ENCODE data around the gene MUC4. TPM values are rescaled to one million over a fixed set of nuclear protein-coding genes. Genes with fewer than 3 reads are reported as not detected.
"Not testable (repeated sequence)": the region's sequence is repeated elsewhere in the genome, so short reads cannot be mapped to it uniquely, and the experiment has no call there.

Gene MUC4
- total and polyA plus RNA-seq, 7 donors: under 0.01 to 195 (median 7.4) TPM; not detected in 1

- TF ChIP-seq, protein P1, sequence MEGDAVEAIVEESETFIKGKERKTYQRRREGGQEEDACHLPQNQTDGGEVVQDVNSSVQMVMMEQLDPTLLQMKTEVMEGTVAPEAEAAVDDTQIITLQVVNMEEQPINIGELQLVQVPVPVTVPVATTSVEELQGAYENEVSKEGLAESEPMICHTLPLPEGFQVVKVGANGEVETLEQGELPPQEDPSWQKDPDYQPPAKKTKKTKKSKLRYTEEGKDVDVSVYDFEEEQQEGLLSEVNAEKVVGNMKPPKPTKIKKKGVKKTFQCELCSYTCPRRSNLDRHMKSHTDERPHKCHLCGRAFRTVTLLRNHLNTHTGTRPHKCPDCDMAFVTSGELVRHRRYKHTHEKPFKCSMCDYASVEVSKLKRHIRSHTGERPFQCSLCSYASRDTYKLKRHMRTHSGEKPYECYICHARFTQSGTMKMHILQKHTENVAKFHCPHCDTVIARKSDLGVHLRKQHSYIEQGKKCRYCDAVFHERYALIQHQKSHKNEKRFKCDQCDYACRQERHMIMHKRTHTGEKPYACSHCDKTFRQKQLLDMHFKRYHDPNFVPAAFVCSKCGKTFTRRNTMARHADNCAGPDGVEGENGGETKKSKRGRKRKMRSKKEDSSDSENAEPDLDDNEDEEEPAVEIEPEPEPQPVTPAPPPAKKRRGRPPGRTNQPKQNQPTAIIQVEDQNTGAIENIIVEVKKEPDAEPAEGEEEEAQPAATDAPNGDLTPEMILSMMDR (IDR thresholded peaks at IDR 0.05): no peak
- TF ChIP-seq POLR2A (IDR thresholded peaks at IDR 0.05): no peak
- no peak for TF ChIP-seq EP300 (IDR thresholded peaks at IDR 0.05)
- no peak for TF ChIP-seq POLR2AphosphoS5 (IDR thresholded peaks at IDR 0.05)
- no peak overlapping the region for H3K27ac ChIP-seq
- intact Hi-C loops (cut with DNase I): no loop called here
- no peaks in the 10 kb centered on the region for H3K4me1 ChIP-seq
- no peak for DNase-seq
- peaks cover 0 to 26% (median 2%) of the 10 kb centered on the region in 3 donors for H3K27me3 ChIP-seq
- no peak overlapping the region for H3K4me3 ChIP-seq
- no peaks in the 10 kb centered on the region for H3K9me3 ChIP-seq
- H3K36me3 ChIP-seq: no peaks in the 10 kb centered on the region
- 85 to 86% methylated on average over 8 of the region's 8 CpGs for WGBS, 2 donors
These were observed 8.5 kb upstream of the MUC4 start for GRCh38 chr3:195820186-195820585.

- no peak for TF ChIP-seq POLR2A (IDR thresholded peaks at IDR 0.05)
- TF ChIP-seq POLR2AphosphoS5 (IDR thresholded peaks at IDR 0.05): no peak
- TF ChIP-seq, protein P1 (IDR thresholded peaks at IDR 0.05): no peak
- TF ChIP-seq EP300 (IDR thresholded peaks at IDR 0.05): no peak
- Histone ChIP-seq H3K9me3 (no peaks in the 10 kb centered on the region), H3K27me3 (peaks cover 0 to 14% (median 0%) of the 10 kb centered on the region in 3 donors), H3K36me3 (no peaks in the 10 kb centered on the region), H3K27ac (no peak overlapping the region), H3K4me3 (no peak overlapping the region), H3K4me1 (no peaks in the 10 kb centered on the region)
- WGBS, 2 donors: 93 to 94% methylated on average over 21 of the region's 21 CpGs
- DNase-seq: no peak
- intact Hi-C loops (cut with DNase I): no loop called here
These were observed 6.6 kb upstream of the MUC4 start for GRCh38 chr3:195818301-195818700.

DNA sequence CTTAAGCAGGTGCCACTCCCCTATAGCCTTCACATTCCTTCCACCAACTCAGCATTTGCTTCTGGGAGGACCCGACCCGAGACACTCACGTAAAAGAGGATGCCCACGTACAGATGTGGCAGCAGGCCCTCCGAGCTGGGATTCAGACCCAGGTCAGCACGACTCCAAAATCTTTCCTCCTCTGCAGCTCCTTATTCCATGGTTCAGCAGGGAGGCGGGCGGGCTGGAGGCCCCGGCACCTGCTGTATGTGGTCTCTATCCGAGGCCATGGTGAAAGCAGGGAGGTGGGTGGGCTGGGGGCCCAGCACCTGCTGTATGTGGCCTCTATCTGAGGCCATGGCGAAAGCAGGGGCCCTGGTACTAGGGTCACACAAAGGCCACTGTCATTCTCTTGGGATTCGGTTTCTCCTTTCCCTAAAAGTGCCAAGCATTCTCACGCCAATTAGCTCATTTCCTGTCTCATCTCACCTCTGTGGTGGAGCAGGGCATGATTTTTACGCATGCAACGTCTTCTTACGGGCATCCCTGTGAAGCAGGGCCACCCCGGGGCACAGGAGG, 5.9 kb upstream of the MUC4 start:
- no peaks in the 10 kb centered on the region for H3K9me3 ChIP-seq
- H3K27ac ChIP-seq: no peak overlapping the region
- H3K27me3 ChIP-seq: peaks cover 3 to 18% (median 6%) of the 10 kb centered on the region in 3 donors
- WGBS, 2 donors: 91 to 92% methylated on average over 17 of the region's 17 CpGs
- H3K4me3 ChIP-seq: no peak overlapping the region
- no peak for TF ChIP-seq POLR2AphosphoS5 (IDR thresholded peaks at IDR 0.05)
- TF ChIP-seq, protein P1 (IDR thresholded peaks at IDR 0.05): no peak
- no peak for TF ChIP-seq EP300 (IDR thresholded peaks at IDR 0.05)
- no peak for TF ChIP-seq POLR2A (IDR thresholded peaks at IDR 0.05)
- no peaks in the 10 kb centered on the region for H3K4me1 ChIP-seq
- intact Hi-C loops (cut with DNase I): no loop called here
- no peak for DNase-seq
- H3K36me3 ChIP-seq: no peaks in the 10 kb centered on the region

DNA sequence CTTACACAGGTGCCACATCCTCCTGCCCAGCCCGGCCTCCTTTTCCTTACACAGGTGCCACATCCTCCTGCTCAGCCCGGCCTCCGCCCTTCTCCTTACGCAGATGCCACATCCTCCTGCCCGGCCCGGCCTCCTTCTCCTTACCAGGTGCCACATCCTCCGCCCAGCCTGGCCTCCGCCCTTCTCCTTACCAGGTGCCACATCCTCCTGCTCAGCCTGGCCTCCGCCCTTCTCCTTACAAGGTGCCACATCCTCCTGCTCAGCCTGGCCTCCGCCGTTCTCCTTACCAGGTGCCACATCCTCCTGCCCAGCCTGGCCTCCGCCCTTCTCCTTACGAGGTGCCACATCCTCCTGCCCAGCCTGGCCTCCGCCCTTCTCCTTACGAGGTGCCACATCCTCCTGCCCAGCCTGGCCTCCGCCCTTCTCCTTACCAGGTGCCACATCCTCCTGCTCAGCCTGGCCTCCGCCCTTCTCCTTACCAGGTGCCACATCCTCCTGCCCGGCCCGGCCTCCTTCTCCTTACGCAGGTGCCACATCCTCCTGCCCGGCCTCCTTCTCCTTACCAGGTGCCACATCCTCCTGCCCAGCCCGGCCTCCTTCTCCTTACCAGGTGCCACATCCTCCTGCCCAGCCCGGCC, 4.7 kb upstream of the MUC4 start:
- H3K4me1 ChIP-seq; H3K4me3 ChIP-seq; intact Hi-C loops (cut with DNase I); H3K36me3 ChIP-seq; H3K27ac ChIP-seq; H3K9me3 ChIP-seq: not testable (repeated sequence)
- 42 to 80% methylated on average over 22 to 23 of the region's 23 CpGs for WGBS, 2 donors
- H3K27me3 ChIP-seq: peaks cover 7 to 18% (median 8%) of the 10 kb centered on the region in 3 donors
- peak; percentile 54 for DNase-seq

DNA sequence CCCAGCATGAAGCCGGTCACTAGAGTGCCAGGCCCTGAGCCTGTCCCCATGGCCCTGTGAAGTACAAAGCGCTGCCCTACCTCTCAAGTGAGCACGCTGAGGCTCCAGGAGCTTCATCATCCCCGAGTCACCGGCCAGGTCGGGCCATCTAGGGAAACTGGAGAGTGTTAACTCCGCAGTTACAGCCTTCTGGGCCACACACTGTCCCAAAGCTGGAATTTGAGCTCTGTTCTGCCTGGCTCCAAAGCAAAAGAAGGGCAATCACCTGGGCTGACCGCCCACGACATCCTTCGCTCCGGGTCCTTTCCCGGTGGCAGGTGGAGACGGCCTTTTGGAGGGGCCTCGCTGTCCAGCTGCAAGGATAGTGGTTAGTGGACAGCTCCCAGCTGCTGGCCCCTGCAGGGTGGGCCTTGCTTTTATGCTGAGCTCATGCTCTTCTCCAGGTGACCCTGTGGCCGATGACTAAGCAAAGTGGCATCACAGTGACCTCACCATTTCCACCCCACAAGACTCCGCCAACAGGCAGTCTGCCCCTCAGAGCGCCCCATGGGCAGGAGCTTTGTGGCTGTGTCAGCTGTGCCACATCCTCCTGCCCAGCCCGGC, 3.5 kb upstream of the MUC4 start:
- Histone ChIP-seq H3K4me3 (no peak overlapping the region), H3K27ac (no peak overlapping the region), H3K36me3 (no peaks in the 10 kb centered on the region), H3K9me3 (no peaks in the 10 kb centered on the region), H3K27me3 (peaks cover 7 to 18% (median 8%) of the 10 kb centered on the region in 3 donors), H3K4me1 (no peaks in the 10 kb centered on the region)
- intact Hi-C loops (cut with DNase I): no loop called here
- WGBS, 2 donors: 84 to 89% methylated on average over 18 of the region's 18 CpGs
- DNase-seq: peak; percentile 47
- TF ChIP-seq, protein P1 (IDR thresholded peaks at IDR 0.05): no peak
- TF ChIP-seq POLR2AphosphoS5 (IDR thresholded peaks at IDR 0.05) (no peak), POLR2A (IDR thresholded peaks at IDR 0.05) (no peak), EP300 (IDR thresholded peaks at IDR 0.05) (no peak)
